HEK293T (cell line): Measurements from ENCODE around the gene CCRL2.

Experiments
- CTCF ChIA-PET: fragments of 350-600 bp; formaldehyde crosslinking; extraction: SDS; loops from one replicate; lab custom pipeline; 2021; ENCODE audit warnings: antibody characterized with exemption, inconsistent platforms; lab: Yijun Ruan, JAX
- POLR2A ChIA-PET: fragments of 350-600 bp; formaldehyde crosslinking; extraction: SDS; loops from one replicate; lab custom pipeline; 2020; ENCODE audit warnings: antibody characterized with exemption, inconsistent platforms; lab: Yijun Ruan, JAX
- DNase-seq: peaks from one replicate; pipeline ENCODE4 v3.0.0; 2012; ENCODE audit warnings: mixed read lengths; ENCODE audit errors: extremely low spot score
- ARNT ChIP-seq: fragments of 450-650 bp; IDR thresholded peaks from 2 replicates; pipeline ENCODE4 v1.6.1; 2017; ENCODE audit warnings: mild to moderate bottlenecking
- BHLHE40 ChIP-seq: fragments of 450-650 bp; IDR thresholded peaks from 2 replicates; pipeline ENCODE4 v1.6.1; 2016; ENCODE audit warnings: mild to moderate bottlenecking, moderate library complexity, borderline replicate concordance
- CTBP1 ChIP-seq: fragments of 450-650 bp; IDR thresholded peaks from 2 replicates; pipeline ENCODE4 v1.6.1; 2016; ENCODE audit warnings: borderline replicate concordance
- ELF4 ChIP-seq: fragments of 450-650 bp; IDR thresholded peaks from 2 replicates; pipeline ENCODE4 v1.6.1; 2017; ENCODE audit warnings: antibody characterized with exemption
- FOXA1 ChIP-seq: fragments of 450-650 bp; IDR thresholded peaks from 2 replicates; pipeline ENCODE4 v1.6.1; 2016; ENCODE audit warnings: mild to moderate bottlenecking
- FOXK2 ChIP-seq: fragments of 450-650 bp; IDR thresholded peaks from 2 replicates; pipeline ENCODE4 v1.6.1; 2016; ENCODE audit warnings: mild to moderate bottlenecking
- FOXM1 ChIP-seq: fragments of 450-650 bp; IDR thresholded peaks from 2 replicates; pipeline ENCODE4 v1.6.1; 2017; ENCODE audit warnings: mild to moderate bottlenecking, borderline replicate concordance
- HDGF ChIP-seq: fragments of 450-650 bp; IDR thresholded peaks from 2 replicates; pipeline ENCODE4 v1.6.1; 2017; ENCODE audit warnings: antibody characterized with exemption, borderline replicate concordance
- L3MBTL2 ChIP-seq: fragments of 450-650 bp; conservative IDR thresholded peaks from 2 replicates; pipeline ENCODE4 v1.6.1; 2016; ENCODE audit warnings: mild to moderate bottlenecking
- LEF1 ChIP-seq: fragments of 450-650 bp; IDR thresholded peaks from 2 replicates; pipeline ENCODE4 v1.6.1; 2017; ENCODE audit warnings: mild to moderate bottlenecking, borderline replicate concordance
- NFRKB ChIP-seq: fragments of 450-650 bp; IDR thresholded peaks from 2 replicates; pipeline ENCODE4 v1.6.1; 2016; ENCODE audit warnings: mild to moderate bottlenecking, moderate library complexity
- PKNOX1 ChIP-seq: fragments of 450-650 bp; IDR thresholded peaks from 2 replicates; pipeline ENCODE4 v1.6.1; 2016
- SP1 ChIP-seq: fragments of 450-650 bp; IDR thresholded peaks from 2 replicates; pipeline ENCODE4 v1.6.1; 2017
- SUZ12 ChIP-seq: fragments of 450-650 bp; IDR thresholded peaks from 2 replicates; pipeline ENCODE4 v1.6.1; 2016; ENCODE audit warnings: mild to moderate bottlenecking
- TARDBP ChIP-seq: fragments of 450-650 bp; IDR thresholded peaks from 2 replicates; pipeline ENCODE4 v1.6.1; 2016
- ZNF384 ChIP-seq: fragments of 450-650 bp; IDR thresholded peaks from 2 replicates; pipeline ENCODE4 v1.6.1; 2016

The CCRL2 gene

GRCh38 chr3:46369675-46370132 lies 37.4 kb upstream of the CCRL2 start:
- no peak for DNase-seq
- ChIA-PET POLR2A (no interaction called here), CTCF (interaction anchor here (0.6 to 1.6 kb wide), 3 partner anchors 10 to 291 kb away, joined by 3 to 5 read pairs (median 5); no protein-coding TSS in a partner anchor)
- TF ChIP-seq FOXK2: no peak
- TF ChIP-seq SP1: no peak
- TF ChIP-seq TARDBP: no peak
- no peak for TF ChIP-seq PKNOX1
- TF ChIP-seq HDGF: no peak
- TF ChIP-seq ARNT: no peak
- no peak for TF ChIP-seq LEF1

GRCh38 chr3:46370839-46371518 lies 36.1 kb upstream of the CCRL2 start, which contains the start of gene CCR5:
Gene CCR5 (plus strand): TSS chr3:46370946. CDS start chr3:46372903, 1,957 bp downstream.
- no peak for DNase-seq
- ChIA-PET CTCF (interaction anchor here (1.5 kb wide), 1 partner anchor 292 kb away, joined by 5 read pairs; no protein-coding TSS in a partner anchor), POLR2A (no interaction called here)
- TF ChIP-seq NFRKB (no peak), ELF4 (no peak), LEF1 (no peak), HDGF (no peak), TARDBP (no peak), SUZ12 (no peak), ARNT (no peak), L3MBTL2 (no peak), CTBP1 (no peak), FOXM1 (no peak), BHLHE40 (no peak), FOXA1 (no peak), ZNF384 (no peak), SP1 (no peak)

- ChIA-PET POLR2A (no interaction called here), CTCF (no interaction called here)
- no peak for DNase-seq
- no peak for TF ChIP-seq FOXK2
- TF ChIP-seq L3MBTL2: no peak
- no peak for TF ChIP-seq FOXM1
- TF ChIP-seq ZNF384: no peak
- no peak for TF ChIP-seq ARNT
- TF ChIP-seq LEF1: no peak
- TF ChIP-seq ELF4: no peak
- TF ChIP-seq FOXA1: no peak
- no peak for TF ChIP-seq PKNOX1
- no peak for TF ChIP-seq NFRKB
- TF ChIP-seq BHLHE40: no peak
- TF ChIP-seq TARDBP: no peak
- TF ChIP-seq SP1: no peak
- no peak for TF ChIP-seq HDGF
- TF ChIP-seq CTBP1: no peak
- no peak for TF ChIP-seq SUZ12
These were observed 35.3 kb upstream of the CCRL2 start for GRCh38 chr3:46371519-46372340.

GRCh38 chr3:46372492-46373359 lies 34.3 kb upstream of the CCRL2 start:
- DNase-seq: peak; percentile 32
- ChIA-PET CTCF (no interaction called here), POLR2A (no interaction called here)
- TF ChIP-seq ARNT (no peak), TARDBP (no peak), ZNF384 (no peak), ELF4 (no peak), LEF1 (no peak), L3MBTL2 (no peak), FOXK2 (no peak), NFRKB (no peak), SP1 (no peak), SUZ12 (no peak), FOXA1 (no peak), PKNOX1 (no peak), HDGF (no peak), BHLHE40 (no peak), FOXM1 (no peak), CTBP1 (no peak)

GRCh38 chr3:46374755-46375154 lies 32.3 kb upstream of the CCRL2 start:
- DNase-seq: no peak
- CTCF ChIA-PET: interaction anchor here (0.6 to 1.1 kb wide), 2 partner anchors 160 to 1261 kb away, joined by 3 read pairs; no protein-coding TSS in a partner anchor
- POLR2A ChIA-PET: no interaction called here
- TF ChIP-seq HDGF: no peak
- TF ChIP-seq NFRKB: no peak
- no peak for TF ChIP-seq LEF1
- no peak for TF ChIP-seq SP1
